GM10266 (cell line): Measurements from ENCODE around the gene ITGA4.

Source experiments
- DNase-seq: peaks from one replicate; pipeline ENCODE4 v3.0.0; 2012; ENCODE audit errors: extremely low spot score
- CTCF ChIP-seq: IDR thresholded peaks from 2 replicates; pipeline ENCODE4 v1.5.1; 2012; ENCODE audit warnings: mild to moderate bottlenecking, low read depth; ENCODE audit not compliant: control insufficient read depth, insufficient read depth; ENCODE audit errors: missing control alignments

ITGA4 gene

GRCh38 chr2:181474222-181474881 lies 17.2 kb downstream of the ITGA4 start:
- no peak for DNase-seq
- TF ChIP-seq CTCF = no peak

GRCh38 chr2:181483211-181483610 lies 26.0 kb downstream of the ITGA4 start:
- no peak for DNase-seq
- no peak for TF ChIP-seq CTCF

GRCh38 chr2:181483876-181484275 lies 26.7 kb downstream of the ITGA4 start:
- no peak for TF ChIP-seq CTCF
- DNase-seq = no peak

- no peak for DNase-seq
- TF ChIP-seq CTCF = no peak
Measured at GRCh38 chr2:181484851-181485637, 27.9 kb downstream of the ITGA4 start.

GRCh38 chr2:181485638-181485946 lies 28.4 kb downstream of the ITGA4 start:
- no peak for TF ChIP-seq CTCF

GRCh38 chr2:181499231-181499630 lies 42.0 kb downstream of the ITGA4 start:
- no peak for TF ChIP-seq CTCF

More at GRCh38 chr2:181485638-181485946, 28.4 kb downstream of the ITGA4 start:
- DNase-seq = no peak

GRCh38 chr2:181500201-181500600 lies 43.0 kb downstream of the ITGA4 start:
- TF ChIP-seq CTCF = no peak
- no peak for DNase-seq

More at GRCh38 chr2:181499231-181499630, 42.0 kb downstream of the ITGA4 start:
- no peak for DNase-seq
